ENCODE measurements around the gene GPHN. TPM values are rescaled to one million over a fixed set of nuclear protein-coding genes. Genes with fewer than 3 reads are reported as not detected.

Gene GPHN
- total RNA-seq, 4 donors from 2014 or later = 14.4 to 32.7 (median 21.1) TPM

- TF ChIP-seq POLR2A (IDR thresholded peaks at IDR 0.05) = no peak
- no peak for TF ChIP-seq CTCF (IDR thresholded peaks at IDR 0.05)
- H3K9me3 ChIP-seq = no peaks in the 10 kb centered on the region
- DNase-seq = no peak
- intact Hi-C loops (cut with DNase I) = no loop called here
- no peaks in the 10 kb centered on the region for H3K36me3 ChIP-seq
- no peaks in the 10 kb centered on the region for H3K27me3 ChIP-seq
- H3K4me1 ChIP-seq = peaks cover 4 to 5% of the 10 kb centered on the region in 2 donors
- H3K4me3 ChIP-seq (replicated peaks in 1 of 3) = no peak overlapping the region
- no peak overlapping the region for H3K27ac ChIP-seq
- WGBS, 2 donors = 88 to 90% methylated on average over 2 of the region's 2 CpGs
These were observed 467.3 kb downstream of the GPHN start for GRCh38 chr14:66975251-66975650.

- peak overlapping the region in 1 of 3 donors; percentile 30 for H3K27ac ChIP-seq
These were observed 471.4 kb downstream of the GPHN start for GRCh38 chr14:66979101-66979974.

GRCh38 chr14:66982247-66982646, 474.3 kb downstream of the GPHN start:
- Histone ChIP-seq H3K27me3 (no peaks in the 10 kb centered on the region), H3K36me3 (no peaks in the 10 kb centered on the region), H3K27ac (peak overlapping the region in 2 of 3 donors; percentile 81 to 92), H3K4me1 (peaks cover 21 to 43% of the 10 kb centered on the region in 2 donors), H3K4me3 (replicated peaks in 1 of 3) (no peak overlapping the region), H3K9me3 (no peaks in the 10 kb centered on the region)
- no peak for DNase-seq
- intact Hi-C loops (cut with DNase I) = no loop called here
- TF ChIP-seq POLR2A (IDR thresholded peaks at IDR 0.05) (no peak), CTCF (IDR thresholded peaks at IDR 0.05) (no peak)

More at GRCh38 chr14:66979101-66979974, 471.4 kb downstream of the GPHN start:
- WGBS, 2 donors = 68 to 75% methylated on average over 3 of the region's 3 CpGs
- H3K4me3 ChIP-seq (replicated peaks in 1 of 3) = no peak overlapping the region
- DNase-seq = peak in 1 of 2 donors; percentile 9
- H3K27me3 ChIP-seq = no peaks in the 10 kb centered on the region
- H3K9me3 ChIP-seq = no peaks in the 10 kb centered on the region
- H3K4me1 ChIP-seq = peaks cover 11 to 30% of the 10 kb centered on the region in 2 donors
- intact Hi-C loops (cut with DNase I) = no loop called here
- TF ChIP-seq POLR2A (IDR thresholded peaks at IDR 0.05) = no peak
- no peak for TF ChIP-seq CTCF (IDR thresholded peaks at IDR 0.05)
- H3K36me3 ChIP-seq = no peaks in the 10 kb centered on the region

GRCh38 chr14:66992776-66993175, 484.8 kb downstream of the GPHN start:
- TF ChIP-seq CTCF (IDR thresholded peaks at IDR 0.05) = no peak
- TF ChIP-seq POLR2A (IDR thresholded peaks at IDR 0.05) = no peak
- 95 to 96% methylated on average over 2 of the region's 2 CpGs for WGBS, 2 donors
- no peak overlapping the region for H3K27ac ChIP-seq
- no peaks in the 10 kb centered on the region for H3K4me1 ChIP-seq
- intact Hi-C loops (cut with DNase I) = no loop called here
- no peaks in the 10 kb centered on the region for H3K9me3 ChIP-seq
- no peak overlapping the region for H3K4me3 ChIP-seq (replicated peaks in 1 of 3)
- no peak for DNase-seq
- no peaks in the 10 kb centered on the region for H3K27me3 ChIP-seq
- H3K36me3 ChIP-seq = no peaks in the 10 kb centered on the region

GRCh38 chr14:66993512-66993911, 485.6 kb downstream of the GPHN start:
- TF ChIP-seq POLR2A (IDR thresholded peaks at IDR 0.05) = no peak
- no peak for TF ChIP-seq CTCF (IDR thresholded peaks at IDR 0.05)
- intact Hi-C loops (cut with DNase I) = no loop called here
- H3K36me3 ChIP-seq = no peaks in the 10 kb centered on the region
- no peak for DNase-seq
- no peaks in the 10 kb centered on the region for H3K27me3 ChIP-seq
- no peak overlapping the region for H3K27ac ChIP-seq
- H3K9me3 ChIP-seq = no peaks in the 10 kb centered on the region
- H3K4me3 ChIP-seq (replicated peaks in 1 of 3) = no peak overlapping the region
- WGBS, 2 donors = 95 to 98% methylated on average over 1 of the region's 1 CpG
- H3K4me1 ChIP-seq = no peaks in the 10 kb centered on the region

All from thyroid gland (tissue), 4 donors.